PC-9 (cell line): ENCODE measurements around the gene ATP11B. TPM values are rescaled to one million over a fixed set of nuclear protein-coding genes. Genes with fewer than 3 reads are reported as not detected.

Experiments used
- BruUV-seq: library from RNA; stranded (reverse); fragments of 400-500 nt; replicated peaks from 2 replicates; lab custom pipeline; 2021; lab: Mats Ljungman, UMichigan
- CTCF ChIA-PET: fragments of 300-600 bp; sonication (Branson Sonifier 250); formaldehyde crosslinking; loops from one replicate; lab custom pipeline; 2022; ENCODE audit warnings: antibody characterized with exemption; lab: Charles Lee
- POLR2A ChIA-PET: fragments of 300-600 bp; sonication (Branson Sonifier 250); formaldehyde crosslinking; loops from one replicate; lab custom pipeline; 2022; ENCODE audit warnings: antibody characterized with exemption; ENCODE audit not compliant: unreplicated experiment; lab: Charles Lee
- DNase-seq, 2 experiments: peaks; one replicate each; pipeline versions ENCODE4 v3.0.0 to v3.0.0-alpha.2; 2015 to 2022; ENCODE audit warnings: mixed read lengths in 1 of 2
- H2AFZ ChIP-seq: fragments of 200-600 bp; sonication (generic); 2 replicates; pipeline ENCODE4 v1.8.1; 2017; ENCODE audit warnings: antibody characterized with exemption
- H3F3A ChIP-seq: fragments of 200-600 bp; sonication (generic); 2 replicates; pipeline ENCODE4 v1.8.1; 2017; ENCODE audit warnings: antibody characterized with exemption, mild to moderate bottlenecking, low read depth; ENCODE audit not compliant: insufficient read depth
- H3K27ac ChIP-seq: fragments of 200-600 bp; sonication (generic); 2 replicates; pipeline ENCODE4 v1.6.1; 2016; ENCODE audit warnings: mixed run types
- H3K27me3 ChIP-seq: fragments of 200-600 bp; sonication (generic); 2 replicates; pipeline ENCODE4 v1.6.1; 2016; ENCODE audit warnings: low read depth, mixed run types; ENCODE audit not compliant: insufficient read depth
- H3K36me3 ChIP-seq: fragments of 200-600 bp; sonication (generic); 2 replicates; pipeline ENCODE4 v1.6.1; 2016; ENCODE audit warnings: low read depth, mixed run types
- H3K4me1 ChIP-seq: fragments of 200-600 bp; sonication (generic); replicated peaks from 2 replicates; pipeline ENCODE4 v1.6.1; 2016; ENCODE audit warnings: mixed run types; ENCODE audit not compliant: insufficient read depth
- H3K4me2 ChIP-seq: fragments of 200-600 bp; sonication (generic); 2 replicates; pipeline ENCODE4 v1.6.1; 2017; ENCODE audit warnings: mixed run types
- H3K4me3 ChIP-seq: fragments of 200-600 bp; sonication (generic); 2 replicates; pipeline ENCODE4 v1.6.1; 2016; ENCODE audit warnings: mixed run types
- H3K79me2 ChIP-seq: fragments of 200-600 bp; sonication (generic); 2 replicates; pipeline ENCODE4 v1.6.1; 2017; ENCODE audit warnings: low read depth, mixed run types
- H3K9me2 ChIP-seq: fragments of 200-600 bp; sonication (generic); 2 replicates; pipeline ENCODE4 v1.8.1; 2017; ENCODE audit warnings: mild to moderate bottlenecking; ENCODE audit not compliant: insufficient read depth
- H3K9me3 ChIP-seq: fragments of 200-600 bp; sonication (generic); 2 replicates; pipeline ENCODE4 v1.8.1; 2016; ENCODE audit warnings: low read depth; ENCODE audit not compliant: insufficient read depth
- H4K20me1 ChIP-seq: fragments of 200-600 bp; sonication (generic); 2 replicates; pipeline ENCODE4 v1.8.1; 2017; ENCODE audit not compliant: insufficient read depth
- CTCF ChIP-seq: fragments of 200-600 bp; sonication (generic); conservative IDR thresholded peaks from 2 replicates; pipeline ENCODE4 v1.6.1; 2017; ENCODE audit warnings: mixed run types, antibody characterized with exemption, mild to moderate bottlenecking, moderate library complexity
- EZH2 ChIP-seq: fragments of 200-600 bp; sonication (generic); IDR thresholded peaks from 2 replicates; pipeline ENCODE4 v1.8.0; 2017; ENCODE audit warnings: antibody characterized with exemption, low read depth
- intact Hi-C: fragments of 100-400 bp; cut with micrococcal nuclease; formaldehyde crosslinking; loops from one replicate; pipeline ENCODE4 v1.10.0; 2022; ENCODE audit not compliant: unreplicated experiment
- total RNA-seq: library from RNA; stranded (reverse); gene quantifications from 2 replicates; pipeline ENCODE4 v1.2.3, GENCODE V29; 2021

The ATP11B gene
- total RNA-seq, 1 experiment from 2014 or later: 66.5 TPM

- H2AFZ ChIP-seq: no peak overlapping the region
- no peak overlapping the region for H3K4me3 ChIP-seq
- peak in 1 of 2 experiments; percentile 37 for DNase-seq
- H3K9me3 ChIP-seq: no peaks in the 10 kb centered on the region
- POLR2A ChIA-PET: no interaction called here
- H3K4me1 ChIP-seq: no peaks in the 10 kb centered on the region
- H3F3A ChIP-seq: no peaks in the 10 kb centered on the region; the same call in 1 of the 2 replicates
- H3K9me2 ChIP-seq: no peaks in the 10 kb centered on the region
- H3K79me2 ChIP-seq: 0 out of 2 replicates have a peak, but pooled peaks cover 15% of the 10 kb centered on the region
- no peaks in the 10 kb centered on the region for H3K27me3 ChIP-seq
- 0 out of 2 replicates have a peak, but pooled peaks cover 4% of the 10 kb centered on the region for H4K20me1 ChIP-seq
- peaks cover 4% of the 10 kb centered on the region; the same call in 1 of the 2 replicates for H3K36me3 ChIP-seq
- H3K4me2 ChIP-seq: no peak overlapping the region
- BruUV-seq: no TSS peak
- no peak overlapping the region for H3K27ac ChIP-seq
- CTCF ChIA-PET: no interaction called here
- TF ChIP-seq CTCF (no peak), EZH2 (no peak)
- intact Hi-C loops: no loop called here
Observed at GRCh38 chr3:182829761-182830405, 36.6 kb downstream of the ATP11B start.

GRCh38 chr3:182837855-182838454, 44.7 kb downstream of the ATP11B start:
- ChIA-PET POLR2A (no interaction called here), CTCF (interaction anchor here (0.6 to 1.7 kb wide), 3 partner anchors 121 to 151 kb away, joined by 4 to 18 read pairs (median 10); no protein-coding TSS in a partner anchor)
- intact Hi-C loops: loop anchor here (1.0 kb wide), 1 partner anchor 124 kb away; no protein-coding TSS in a partner anchor
- Histone ChIP-seq H3K4me2 (no peak overlapping the region), H4K20me1 (no peaks in the 10 kb centered on the region), H3K79me2 (no peaks in the 10 kb centered on the region), H3K27ac (no peak overlapping the region), H3K4me3 (no peak overlapping the region), H3K9me2 (no peaks in the 10 kb centered on the region), H3F3A (peaks cover 12% of the 10 kb centered on the region; the same call in 1 of the 2 replicates), H3K9me3 (no peaks in the 10 kb centered on the region), H2AFZ (no peak overlapping the region), H3K36me3 (peaks cover 10% of the 10 kb centered on the region), H3K4me1 (no peaks in the 10 kb centered on the region), H3K27me3 (no peaks in the 10 kb centered on the region)
- DNase-seq: peak in 1 of 2 experiments; percentile 42
- BruUV-seq: no TSS peak
- TF ChIP-seq CTCF (peak; percentile 83), EZH2 (no peak)

GRCh38 chr3:182843478-182843877, 50.2 kb downstream of the ATP11B start:
- H3K4me3 ChIP-seq: no peak overlapping the region
- intact Hi-C loops: no loop called here
- no peaks in the 10 kb centered on the region for H3K9me3 ChIP-seq
- H2AFZ ChIP-seq: no peak overlapping the region
- no peaks in the 10 kb centered on the region for H3K4me1 ChIP-seq
- BruUV-seq: no TSS peak
- no peaks in the 10 kb centered on the region for H3K79me2 ChIP-seq
- no peak overlapping the region for H3K27ac ChIP-seq
- DNase-seq: no peak
- no peaks in the 10 kb centered on the region for H4K20me1 ChIP-seq
- H3K36me3 ChIP-seq: peaks cover 16% of the 10 kb centered on the region; the same call in 1 of the 2 replicates
- no peaks in the 10 kb centered on the region for H3F3A ChIP-seq
- CTCF ChIA-PET: no interaction called here
- no peaks in the 10 kb centered on the region for H3K9me2 ChIP-seq
- H3K27me3 ChIP-seq: no peaks in the 10 kb centered on the region
- H3K4me2 ChIP-seq: no peak overlapping the region
- POLR2A ChIA-PET: no interaction called here
- TF ChIP-seq EZH2 (no peak), CTCF (no peak)
